OCI-LY1 (cell line): ENCODE measurements around the gene PCSK2.

ENCODE experiments used
- H2AFZ ChIP-seq: fragments of 200-600 bp; sonication (generic), shearing (Covaris generic); 2 replicates; pipeline ENCODE4 v1.6.0; 2014; ENCODE audit warnings: antibody characterized with exemption, mild to moderate bottlenecking, low read length
- H3F3A ChIP-seq: fragments of 200-600 bp; sonication (generic), shearing (Covaris generic); 2 replicates; pipeline ENCODE4 v1.6.0; 2014; ENCODE audit warnings: mild to moderate bottlenecking, antibody characterized with exemption, low read length, moderate library complexity; ENCODE audit not compliant: insufficient read depth
- H3K27ac ChIP-seq: fragments of 200-600 bp; sonication (generic); 2 replicates; pipeline ENCODE4 v1.5.1; 2014; ENCODE audit warnings: low read length, mixed run types, mild to moderate bottlenecking, low read depth; ENCODE audit not compliant: poor library complexity, severe bottlenecking
- H3K27me3 ChIP-seq: fragments of 200-600 bp; sonication (generic); 2 replicates; pipeline ENCODE4 v1.6.0; 2014; ENCODE audit warnings: antibody characterized with exemption, mild to moderate bottlenecking, low read length, moderate library complexity; ENCODE audit not compliant: insufficient read depth
- H3K36me3 ChIP-seq: fragments of 200-600 bp; sonication (generic); 2 replicates; pipeline ENCODE4 v1.6.1; 2014; ENCODE audit warnings: mild to moderate bottlenecking, antibody characterized with exemption, low read length, moderate library complexity, mixed read lengths; ENCODE audit not compliant: insufficient read depth
- H3K4me1 ChIP-seq: fragments of 200-600 bp; sonication (generic); 2 replicates; pipeline ENCODE4 v1.5.1; 2014; ENCODE audit warnings: mild to moderate bottlenecking, low read length, moderate library complexity; ENCODE audit not compliant: insufficient read depth, severe bottlenecking
- H3K4me2 ChIP-seq: fragments of 200-600 bp; sonication (generic), shearing (Covaris generic); 2 replicates; pipeline ENCODE4 v1.6.1; 2014; ENCODE audit warnings: low read length
- H3K4me3 ChIP-seq: fragments of 200-600 bp; sonication (generic); 2 replicates; pipeline ENCODE4 v1.5.1; 2014; ENCODE audit warnings: low read length, low read depth, mild to moderate bottlenecking, mixed read lengths; ENCODE audit not compliant: poor library complexity, severe bottlenecking
- H3K79me2 ChIP-seq: fragments of 200-600 bp; shearing (Covaris generic); 2 replicates; pipeline ENCODE4 v1.6.1; 2016; ENCODE audit warnings: mixed run types, low read length, mixed read lengths; ENCODE audit not compliant: insufficient read depth
- H3K9ac ChIP-seq: fragments of 200-600 bp; sonication (generic), shearing (Covaris generic); 2 replicates; pipeline ENCODE4 v1.6.1; 2014; ENCODE audit warnings: mild to moderate bottlenecking, low read length, mixed read lengths
- H3K9me2 ChIP-seq: fragments of 200-600 bp; sonication (generic), shearing (Covaris generic); 2 replicates; pipeline ENCODE4 v1.6.1; 2014; ENCODE audit warnings: low read depth, mild to moderate bottlenecking, low read length, mixed read lengths
- H3K9me3 ChIP-seq: fragments of 200-600 bp; shearing (Covaris generic); 2 replicates; pipeline ENCODE4 v1.6.1; 2014; ENCODE audit warnings: low read length, mixed read lengths
- H4K20me1 ChIP-seq: fragments of 200-600 bp; sonication (generic), shearing (Covaris generic); 2 replicates; pipeline ENCODE4 v1.6.0; 2016; ENCODE audit warnings: mild to moderate bottlenecking, low read length; ENCODE audit not compliant: insufficient read depth
- EZH2 ChIP-seq: fragments of 200-600 bp; sonication (generic), shearing (Covaris generic); IDR thresholded peaks from 2 replicates; pipeline ENCODE4 v1.8.0; 2017; ENCODE audit warnings: borderline replicate concordance, mixed run types, mild to moderate bottlenecking, antibody characterized with exemption, low read length, moderate library complexity, mixed read lengths
- TF ChIP-seq, protein P1 (sequence below): fragments of 200-600 bp; sonication (generic), shearing (Covaris generic); IDR thresholded peaks from 2 replicates; pipeline ENCODE4 v1.5.1; 2017; ENCODE audit warnings: mild to moderate bottlenecking, antibody characterized with exemption, low read length, moderate library complexity, mixed read lengths

Gene PCSK2

DNA sequence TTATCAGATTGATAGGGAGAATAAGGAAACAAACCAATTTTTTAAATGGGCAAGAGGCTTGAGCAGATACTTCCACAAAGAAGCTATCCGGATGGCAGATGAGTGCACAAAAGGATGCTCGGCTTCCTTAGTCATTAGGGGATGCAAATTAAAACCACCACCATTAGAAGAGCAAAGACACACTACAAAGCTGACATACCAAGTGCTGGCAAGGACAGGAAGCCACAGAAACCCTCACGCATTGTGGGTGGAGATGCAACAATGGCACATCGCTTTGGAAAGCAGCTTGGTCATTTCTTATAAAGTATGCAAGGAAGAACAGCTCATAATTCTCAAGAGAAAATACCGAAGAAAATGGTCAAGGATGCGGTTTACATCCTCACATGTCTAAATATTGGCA is 284.6 kb downstream of the PCSK2 start:
- H3K9ac ChIP-seq: no peak overlapping the region
- H3K4me3 ChIP-seq: no peak overlapping the region
- H2AFZ ChIP-seq: no peak overlapping the region
- TF ChIP-seq EZH2: no peak
- TF ChIP-seq, protein P1, sequence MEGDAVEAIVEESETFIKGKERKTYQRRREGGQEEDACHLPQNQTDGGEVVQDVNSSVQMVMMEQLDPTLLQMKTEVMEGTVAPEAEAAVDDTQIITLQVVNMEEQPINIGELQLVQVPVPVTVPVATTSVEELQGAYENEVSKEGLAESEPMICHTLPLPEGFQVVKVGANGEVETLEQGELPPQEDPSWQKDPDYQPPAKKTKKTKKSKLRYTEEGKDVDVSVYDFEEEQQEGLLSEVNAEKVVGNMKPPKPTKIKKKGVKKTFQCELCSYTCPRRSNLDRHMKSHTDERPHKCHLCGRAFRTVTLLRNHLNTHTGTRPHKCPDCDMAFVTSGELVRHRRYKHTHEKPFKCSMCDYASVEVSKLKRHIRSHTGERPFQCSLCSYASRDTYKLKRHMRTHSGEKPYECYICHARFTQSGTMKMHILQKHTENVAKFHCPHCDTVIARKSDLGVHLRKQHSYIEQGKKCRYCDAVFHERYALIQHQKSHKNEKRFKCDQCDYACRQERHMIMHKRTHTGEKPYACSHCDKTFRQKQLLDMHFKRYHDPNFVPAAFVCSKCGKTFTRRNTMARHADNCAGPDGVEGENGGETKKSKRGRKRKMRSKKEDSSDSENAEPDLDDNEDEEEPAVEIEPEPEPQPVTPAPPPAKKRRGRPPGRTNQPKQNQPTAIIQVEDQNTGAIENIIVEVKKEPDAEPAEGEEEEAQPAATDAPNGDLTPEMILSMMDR: no peak
- no peaks in the 10 kb centered on the region for H3K9me3 ChIP-seq
- no peaks in the 10 kb centered on the region for H3K36me3 ChIP-seq
- H4K20me1 ChIP-seq: no peaks in the 10 kb centered on the region
- H3K4me1 ChIP-seq: no peaks in the 10 kb centered on the region
- H3K27ac ChIP-seq: no peak overlapping the region
- peaks cover 9% of the 10 kb centered on the region; the same call in 1 of the 2 replicates for H3K27me3 ChIP-seq
- H3K79me2 ChIP-seq: no peaks in the 10 kb centered on the region
- no peaks in the 10 kb centered on the region for H3F3A ChIP-seq
- H3K9me2 ChIP-seq: no peaks in the 10 kb centered on the region
- H3K4me2 ChIP-seq: no peak overlapping the region

- no peaks in the 10 kb centered on the region for H3K36me3 ChIP-seq
- H3K4me1 ChIP-seq: no peaks in the 10 kb centered on the region
- no peak overlapping the region for H3K4me2 ChIP-seq
- H2AFZ ChIP-seq: no peak overlapping the region
- no peaks in the 10 kb centered on the region for H3K79me2 ChIP-seq
- no peak overlapping the region for H3K4me3 ChIP-seq
- no peaks in the 10 kb centered on the region for H3F3A ChIP-seq
- no peaks in the 10 kb centered on the region for H3K9me2 ChIP-seq
- H3K27ac ChIP-seq: no peak overlapping the region
- H3K9ac ChIP-seq: no peak overlapping the region
- peaks cover 7% of the 10 kb centered on the region; the same call in 1 of the 2 replicates for H3K27me3 ChIP-seq
- H4K20me1 ChIP-seq: no peaks in the 10 kb centered on the region
- no peaks in the 10 kb centered on the region for H3K9me3 ChIP-seq
- TF ChIP-seq, protein P1: no peak
- TF ChIP-seq EZH2: no peak
Measured at GRCh38 chr20:17513939-17514338, 287.1 kb downstream of the PCSK2 start.

DNA sequence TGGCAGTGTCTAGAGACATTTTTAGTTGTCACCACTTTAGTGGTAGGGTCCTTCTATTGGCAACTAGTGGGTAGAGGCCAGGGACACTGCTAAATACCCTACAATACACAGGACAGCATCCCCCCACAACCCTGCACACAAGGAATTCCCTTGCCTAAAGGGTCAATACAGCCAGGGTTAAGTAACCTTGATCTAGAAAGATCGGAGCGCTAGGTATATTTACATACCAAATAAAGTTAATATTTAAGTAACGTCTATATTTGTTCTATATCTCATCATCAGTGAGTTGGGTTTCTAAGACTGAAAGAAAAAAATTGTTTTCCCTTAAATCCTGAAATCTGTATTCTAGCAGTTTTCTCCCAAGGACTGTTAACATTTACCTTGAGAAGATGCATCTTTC is 288.2 kb downstream of the PCSK2 start:
- TF ChIP-seq, protein P1: no peak
- TF ChIP-seq EZH2: no peak
- no peaks in the 10 kb centered on the region for H3K9me2 ChIP-seq
- no peaks in the 10 kb centered on the region for H3K79me2 ChIP-seq
- no peak overlapping the region for H3K27ac ChIP-seq
- no peaks in the 10 kb centered on the region for H3K4me1 ChIP-seq
- no peak overlapping the region for H3K9ac ChIP-seq
- no peaks in the 10 kb centered on the region for H4K20me1 ChIP-seq
- no peak overlapping the region for H3K4me3 ChIP-seq
- H2AFZ ChIP-seq: no peak overlapping the region
- peaks cover 5% of the 10 kb centered on the region; the same call in 1 of the 2 replicates for H3K27me3 ChIP-seq
- no peaks in the 10 kb centered on the region for H3K9me3 ChIP-seq
- H3F3A ChIP-seq: no peaks in the 10 kb centered on the region
- H3K36me3 ChIP-seq: no peaks in the 10 kb centered on the region
- no peak overlapping the region for H3K4me2 ChIP-seq
